Pancreas (tissue), 10 donors: Measurements from ENCODE around the gene ABCA7. TPM values are rescaled to one million over a fixed set of nuclear protein-coding genes. Genes with fewer than 3 reads are reported as not detected.

Experiments
- ATAC-seq, 4 donors: fragments of 200-7000 bp; cut with Tn5 transposase; one replicate each; pipeline versions ENCODE4 v1.8.0 to v1.9.1; 2020; ENCODE audit warnings: mild to moderate bottlenecking in 4 of 4, moderate library complexity in 4 of 4
- DNase-seq, 6 donors: peaks; one replicate each; pipeline ENCODE4 v3.0.0-alpha.2; 2020
- FAIRE-seq: peaks from 2 replicates; lab custom pipeline; 2012; peaks lifted over from hg19 to GRCh38; lab: Jason Lieb, UNC
- H3K27ac ChIP-seq, 4 donors: fragments of 200-600 bp; sonication (generic); 1 replicate in 3 of 4; 2 replicates in 1 of 4; pipeline versions ENCODE4 v1.5.0 to v1.8.0; 2020
- H3K27me3 ChIP-seq, 4 donors: fragments of 200-600 bp; one replicate each; pipeline ENCODE4 v1.8.0; 2021
- H3K36me3 ChIP-seq, 3 donors: fragments of 200-600 bp; sonication (generic) in 1 of 3; one replicate each; pipeline versions ENCODE4 v1.5.0 to v1.8.0; 2020 to 2021
- H3K4me1 ChIP-seq, 3 donors: fragments of 200-600 bp; one replicate each; pipeline ENCODE4 v1.8.0; 2021
- H3K4me3 ChIP-seq, 4 donors: fragments of 200-600 bp; sonication (generic) in 2 of 4; one replicate each; pipeline versions ENCODE4 v1.5.0 to v1.8.0; 2020 to 2021
- H3K9me3 ChIP-seq, 4 donors: fragments of 200-600 bp; one replicate each; pipeline ENCODE4 v1.8.0; 2021
- WGBS, 2 donors: extraction: QIAGEN DNeasy Blood & Tissue Kit; methylation state at CpG; one replicate each; pipeline ENCODE4 v1.1.7; 2013; 5-methylcytosine and 5-hydroxymethylcytosine counted together
- intact Hi-C, 3 donors: fragments of 100-400 bp; cut with DNase I; formaldehyde crosslinking; loops; one replicate each; pipeline versions ENCODE4 v1.11.1 to v1.14.2; 2022
- polyA plus RNA-seq, 2 donors: library from polyadenylated mRNA; stranded (reverse); fragments of 200-250 nt; gene quantifications; one replicate each; pipeline ENCODE4 v1.2.3, GENCODE V29; 2013
- total RNA-seq, 6 donors: library from RNA; stranded (reverse); fragmentation: NEBNext Ultra II Directional in 4 of 6; extraction: Animal tissue kit (Norgen Biotek cat#: 25700) in 4 of 6; gene quantifications; one replicate each; pipeline versions ENCODE4 v1.2.1 to v1.2.4, GENCODE V29; 2021 to 2023
- TF ChIP-seq, protein P1 (sequence below), 4 donors: fragments of 200-600 bp; sonication (generic) in 3 of 4; IDR thresholded peaks; one replicate each; pipeline versions ENCODE4 v1.5.0 to v1.8.0; 2021; ENCODE audit warnings: antibody characterized with exemption in 4 of 4
- donor health status: healthy with polysubstance abuse.
- donor health status: DM: no; HTN: no; CAD: no; lungs with moderate emphysema.
- donor health status: DM: no; HTN: no; CAD: no.
- donor health status: control.
- donor health status: control.
- donor health status: Bipolar disorder and iron deficiency.
- donor health status: DM: yes; HTN: yes; CAD: no.
- donor health status: DM: no; HTN: no; CAD: no.
- donor health status: DM: no; HTN: no; CAD: no.
- donor health status: DM: yes; HTN: yes; CAD: no.

The ABCA7 gene
- total and polyA plus RNA-seq, 8 donors, result 6.9 to 131 (median 17.8) TPM

DNA sequence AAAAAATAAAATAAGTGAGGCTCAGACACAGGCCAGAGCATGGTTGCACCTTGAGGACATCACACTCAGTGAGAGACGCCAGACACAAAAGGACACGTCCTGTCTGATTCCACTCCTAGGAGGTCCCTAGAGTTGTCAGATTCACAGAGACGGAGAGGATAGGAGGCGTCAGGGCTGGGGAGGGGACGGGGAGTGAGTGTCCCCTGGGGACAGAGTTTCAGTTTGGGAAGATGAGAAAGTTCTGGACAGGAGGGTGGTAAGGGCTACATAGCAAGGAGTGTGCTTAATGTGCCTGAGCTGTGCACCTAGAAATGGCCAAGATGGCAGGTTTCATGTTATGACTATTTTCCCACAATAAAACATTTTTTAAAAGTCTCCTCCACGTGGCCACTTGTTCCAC lies 41.8 kb upstream of the ABCA7 start:
- Histone ChIP-seq H3K27ac (no peak overlapping the region), H3K36me3 (no peaks in the 10 kb centered on the region), H3K4me3 (no peak overlapping the region), H3K9me3 (no peaks in the 10 kb centered on the region), H3K4me1 (no peaks in the 10 kb centered on the region), H3K27me3 (peaks cover 0 to 16% (median 2%) of the 10 kb centered on the region in 4 donors)
- DNase-seq, result no peak
- ATAC-seq, result no peak
- WGBS, 2 donors, result 18 to 27% methylated on average over 6 of the region's 6 CpGs
- intact Hi-C loops, result no loop called here
- no peak for FAIRE-seq
- TF ChIP-seq, protein P1, sequence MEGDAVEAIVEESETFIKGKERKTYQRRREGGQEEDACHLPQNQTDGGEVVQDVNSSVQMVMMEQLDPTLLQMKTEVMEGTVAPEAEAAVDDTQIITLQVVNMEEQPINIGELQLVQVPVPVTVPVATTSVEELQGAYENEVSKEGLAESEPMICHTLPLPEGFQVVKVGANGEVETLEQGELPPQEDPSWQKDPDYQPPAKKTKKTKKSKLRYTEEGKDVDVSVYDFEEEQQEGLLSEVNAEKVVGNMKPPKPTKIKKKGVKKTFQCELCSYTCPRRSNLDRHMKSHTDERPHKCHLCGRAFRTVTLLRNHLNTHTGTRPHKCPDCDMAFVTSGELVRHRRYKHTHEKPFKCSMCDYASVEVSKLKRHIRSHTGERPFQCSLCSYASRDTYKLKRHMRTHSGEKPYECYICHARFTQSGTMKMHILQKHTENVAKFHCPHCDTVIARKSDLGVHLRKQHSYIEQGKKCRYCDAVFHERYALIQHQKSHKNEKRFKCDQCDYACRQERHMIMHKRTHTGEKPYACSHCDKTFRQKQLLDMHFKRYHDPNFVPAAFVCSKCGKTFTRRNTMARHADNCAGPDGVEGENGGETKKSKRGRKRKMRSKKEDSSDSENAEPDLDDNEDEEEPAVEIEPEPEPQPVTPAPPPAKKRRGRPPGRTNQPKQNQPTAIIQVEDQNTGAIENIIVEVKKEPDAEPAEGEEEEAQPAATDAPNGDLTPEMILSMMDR (IDR thresholded peaks at IDR 0.05), result no peak

DNA sequence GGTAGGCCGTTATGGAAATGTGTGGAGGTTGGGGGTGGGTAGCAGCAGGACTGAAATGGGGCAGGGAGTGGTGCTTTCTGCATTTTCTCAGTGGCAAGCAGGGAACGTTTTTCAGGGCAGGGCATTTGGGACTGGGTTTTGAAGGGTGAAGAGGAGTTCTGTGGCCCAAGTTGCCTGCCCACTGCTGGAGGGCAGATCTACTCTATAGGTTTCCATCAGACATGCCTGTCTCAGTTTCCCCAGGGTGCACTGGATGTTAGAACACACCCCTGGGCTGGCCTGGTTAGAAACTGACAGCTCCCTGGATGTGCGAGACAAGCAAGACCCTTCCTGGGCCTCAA lies 40.6 kb upstream of the ABCA7 start:
- Histone ChIP-seq H3K4me3 (no peak overlapping the region), H3K27me3 (peaks cover 0 to 16% (median 2%) of the 10 kb centered on the region in 4 donors), H3K36me3 (no peaks in the 10 kb centered on the region), H3K9me3 (no peaks in the 10 kb centered on the region), H3K27ac (no peak overlapping the region), H3K4me1 (no peaks in the 10 kb centered on the region)
- TF ChIP-seq, protein P1 (IDR thresholded peaks at IDR 0.05), result no peak
- WGBS, 2 donors, result 45 to 56% methylated on average over 3 of the region's 3 CpGs
- FAIRE-seq (no peak), ATAC-seq (no peak), DNase-seq (no peak)
- intact Hi-C loops, result no loop called here

GRCh38 chr19:1000095-1000494 lies 39.8 kb upstream of the ABCA7 start, which contains the start of gene GRIN3B:
Gene GRIN3B, plus strand, starts transcription at chr19:1000419. Its CDS starts 19 bp downstream, at chr19:1000438.
- DNase-seq (peak in 5 of 6 donors; percentile 48 to 82 (median 71)), FAIRE-seq (no peak), ATAC-seq (peak; percentile 27 to 65 (median 40))
- H3K4me3 ChIP-seq, result peak within 1 kb of the TSS in 1 of 4 donors; percentile 30
- H3K4me1 ChIP-seq, result no peaks in the 10 kb centered on the region
- peaks cover 0 to 16% (median 2%) of the 10 kb centered on the region in 4 donors for H3K27me3 ChIP-seq
- no peaks in the 10 kb centered on the region for H3K9me3 ChIP-seq
- no peaks in the 10 kb centered on the region for H3K36me3 ChIP-seq
- TF ChIP-seq, protein P1 (IDR thresholded peaks at IDR 0.05), result peak in 3 of 4 donors; percentile 13 to 29 (median 21)
- H3K27ac ChIP-seq, result no peak within 1 kb of the TSS
- 2 to 3% methylated on average over 31 to 43 of the region's 43 CpGs for WGBS, 2 donors
- intact Hi-C loops, result no loop called here

DNA sequence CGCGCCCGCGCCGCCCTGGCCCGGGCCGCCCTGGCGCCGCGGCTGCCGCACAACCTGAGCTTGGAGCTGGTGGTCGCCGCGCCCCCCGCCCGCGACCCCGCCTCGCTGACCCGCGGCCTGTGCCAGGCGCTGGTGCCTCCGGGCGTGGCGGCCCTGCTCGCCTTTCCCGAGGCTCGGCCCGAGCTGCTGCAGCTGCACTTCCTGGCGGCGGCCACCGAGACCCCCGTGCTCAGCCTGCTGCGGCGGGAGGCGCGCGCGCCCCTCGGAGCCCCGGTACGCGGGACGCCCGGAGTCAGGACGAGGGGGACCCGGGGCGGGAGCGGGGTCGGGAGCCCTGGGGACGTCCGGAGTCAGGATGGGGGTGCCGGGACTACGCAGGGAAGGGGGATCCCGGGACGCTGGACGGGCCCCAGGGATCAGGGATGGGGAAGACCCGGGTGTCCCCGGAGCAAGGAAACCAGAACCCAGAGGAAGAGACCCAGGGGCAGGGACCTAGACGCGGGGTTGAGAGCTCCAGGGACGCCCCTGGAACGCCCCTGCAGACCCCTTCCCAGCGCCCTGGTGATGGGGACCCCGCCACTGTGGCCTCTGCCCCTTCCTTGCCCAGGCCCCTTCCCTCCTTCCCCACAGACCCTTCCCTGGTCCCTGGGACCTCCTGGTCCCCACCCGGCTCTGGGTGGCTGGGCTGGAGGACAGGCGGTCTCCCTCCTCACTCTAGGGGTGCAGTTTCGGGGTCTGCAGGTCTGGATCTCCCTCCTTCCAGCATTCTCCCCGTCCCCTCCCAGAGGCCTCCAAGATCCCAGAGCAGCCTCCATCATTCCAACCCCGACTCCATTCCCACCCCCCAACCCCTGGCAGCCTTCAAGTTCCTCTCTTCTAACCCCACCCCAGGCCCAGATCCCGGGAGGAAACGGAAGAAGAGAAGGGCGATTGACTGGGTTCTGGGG lies 39.0 kb upstream of the ABCA7 start:
- DNase-seq, result peak in 1 of 6 donors; percentile 75
- no peak for FAIRE-seq
- intact Hi-C loops, result no loop called here
- TF ChIP-seq, protein P1 (IDR thresholded peaks at IDR 0.05), result no peak
- Histone ChIP-seq H3K4me3 (peak overlapping the region in 1 of 4 donors; percentile 30), H3K27ac (no peak overlapping the region), H3K36me3 (no peaks in the 10 kb centered on the region), H3K27me3 (peaks cover 0 to 13% (median 2%) of the 10 kb centered on the region in 4 donors), H3K9me3 (no peaks in the 10 kb centered on the region), H3K4me1 (no peaks in the 10 kb centered on the region)
- ATAC-seq, result no peak
- WGBS, 2 donors, result 5% methylated on average over 63 to 73 of the region's 73 CpGs
